NCI-H2196 treated with DMSO at 0.1 percent for 48 hours (cell line): ENCODE data around the gene PRSS56.
"Not testable (repeated sequence)": the region's sequence is repeated elsewhere in the genome, so short reads cannot be mapped to it uniquely, and the experiment has no call there.

Experiments used
- DNase-seq: peaks from one replicate; lab custom pipeline; 2025; ENCODE audit not compliant: unreplicated experiment; lab: John Stamatoyannopoulos, UW

PRSS56 gene

GRCh38 chr2:232524771-232525170 is 4.6 kb downstream of the PRSS56 start:
- DNase-seq, result no peak

- no peak for DNase-seq
These were observed 5.0 kb downstream of the PRSS56 start for GRCh38 chr2:232525199-232525598.

DNA sequence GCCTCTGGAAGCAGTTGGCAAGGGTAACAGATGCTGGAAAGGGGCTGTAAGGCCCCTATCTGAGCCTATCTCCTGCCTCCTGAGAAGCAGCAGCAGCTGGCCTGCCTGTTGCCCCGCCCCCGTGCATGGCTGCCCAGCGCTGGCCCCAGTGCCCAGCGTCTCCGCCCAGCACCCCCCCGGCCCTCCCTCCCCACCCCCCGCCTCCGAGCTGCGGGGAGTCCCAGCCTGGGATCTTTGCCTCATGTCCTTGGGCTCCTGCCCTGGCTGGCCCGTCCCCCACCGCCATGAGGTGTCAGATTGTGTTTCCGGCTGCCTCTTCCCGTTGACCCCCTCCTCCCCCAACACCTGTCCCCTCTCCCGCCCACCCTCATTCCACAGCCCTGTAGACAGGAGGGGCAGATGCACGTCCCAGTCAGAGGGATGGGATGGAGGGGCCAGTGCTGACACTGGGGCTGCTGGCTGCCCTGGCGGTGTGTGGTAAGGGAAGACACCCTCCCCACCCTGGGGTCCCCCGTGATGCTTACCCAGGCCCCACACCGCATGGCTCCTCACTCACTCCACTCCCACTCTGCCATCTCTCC is 5.7 kb downstream of the PRSS56 start, which contains the start of gene CHRND:
CHRND (plus strand) TSS at position 370 of the 581 bp plus-strand sequence; CDS start at position 426, 56 bp downstream.
- DNase-seq, result no peak

DNA sequence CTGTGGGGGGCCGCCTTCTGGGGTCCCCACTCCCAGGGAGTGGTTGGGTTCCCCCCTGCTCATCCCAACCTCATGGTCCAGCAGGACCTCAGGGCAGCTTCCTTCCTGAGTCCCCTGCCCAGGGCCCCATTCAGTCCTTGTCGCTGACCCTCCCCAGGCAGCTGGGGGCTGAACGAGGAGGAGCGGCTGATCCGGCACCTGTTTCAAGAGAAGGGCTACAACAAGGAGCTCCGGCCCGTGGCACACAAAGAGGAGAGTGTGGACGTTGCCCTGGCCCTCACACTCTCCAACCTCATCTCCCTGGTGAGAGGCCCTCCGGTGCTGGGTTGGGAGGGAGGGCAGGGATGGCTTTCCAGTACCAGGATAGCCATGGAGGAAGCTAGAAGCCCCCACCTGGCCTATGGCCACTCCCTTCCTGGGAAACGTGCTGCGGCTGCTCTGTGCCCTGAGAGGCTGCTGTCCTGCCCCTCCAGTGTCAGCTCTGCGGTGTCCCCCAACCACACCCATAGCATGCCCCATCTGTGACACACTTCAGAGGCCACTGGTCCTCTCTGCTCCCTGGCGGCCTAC is 6.3 kb downstream of the PRSS56 start:
- DNase-seq, result no peak

DNA sequence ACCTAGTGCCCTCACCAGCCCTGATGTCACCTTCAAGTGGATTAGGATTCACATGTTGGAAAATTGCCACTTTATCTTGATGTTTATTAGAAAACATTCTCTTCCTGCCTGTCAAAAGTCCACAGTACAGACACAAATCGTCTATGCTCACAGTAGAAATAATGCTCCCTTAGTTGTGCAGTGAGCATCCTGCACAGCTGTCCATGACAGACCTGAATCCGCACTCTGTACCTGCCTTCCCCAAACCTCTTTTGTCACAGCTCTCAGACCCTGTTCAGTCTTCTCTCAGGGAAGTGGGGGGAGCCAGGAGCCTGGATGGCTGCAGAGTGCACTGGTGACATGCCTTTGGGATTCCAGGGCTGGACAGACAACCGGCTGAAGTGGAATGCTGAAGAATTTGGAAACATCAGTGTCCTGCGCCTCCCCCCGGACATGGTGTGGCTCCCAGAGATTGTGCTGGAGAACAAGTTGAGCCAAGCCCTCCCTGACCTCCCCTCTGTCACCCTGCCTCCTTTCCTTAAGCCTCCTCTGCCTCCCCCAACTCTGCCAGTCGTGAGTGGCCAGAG is 7.8 kb downstream of the PRSS56 start:
- DNase-seq, result no peak

DNA sequence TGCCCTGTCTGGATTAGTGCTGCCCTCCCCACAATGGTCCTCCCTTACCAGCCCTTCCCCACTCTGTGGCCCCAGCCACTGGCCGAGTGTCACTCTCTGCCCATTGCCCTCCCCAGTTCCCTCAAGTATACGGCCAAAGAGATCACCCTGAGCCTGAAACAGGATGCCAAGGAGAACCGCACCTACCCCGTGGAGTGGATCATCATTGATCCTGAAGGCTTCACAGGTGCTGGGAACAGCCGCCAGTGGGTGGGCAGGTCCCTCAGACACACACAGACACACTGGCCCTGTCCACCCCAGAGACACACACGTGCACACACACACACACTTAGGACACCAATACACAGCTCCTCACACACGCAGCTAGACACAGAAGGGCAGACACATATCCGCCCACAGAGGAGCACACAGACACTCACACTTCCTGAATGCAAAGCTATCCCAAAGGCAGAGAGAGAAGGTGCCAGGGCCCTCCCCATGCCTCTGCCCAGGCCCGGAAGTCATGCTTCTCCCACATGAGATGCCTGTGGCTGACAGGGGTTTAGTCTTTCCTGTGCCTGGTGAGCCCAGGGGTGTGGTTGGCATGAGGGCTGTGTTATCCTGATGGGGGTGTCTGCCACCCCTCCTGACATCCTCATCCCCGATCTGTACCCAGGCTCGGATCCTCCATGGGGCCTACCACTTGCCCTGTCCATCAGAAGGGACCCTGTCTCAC is 8.7 kb downstream of the PRSS56 start:
- DNase-seq, result no peak

GRCh38 chr2:232529806-232530547 is 9.8 kb downstream of the PRSS56 start:
- no peak for DNase-seq

GRCh38 chr2:232530626-232531260 is 10.6 kb downstream of the PRSS56 start:
- no peak for DNase-seq

- no peak for DNase-seq
These were observed 12.2 kb downstream of the PRSS56 start for GRCh38 chr2:232532419-232532818.

DNA sequence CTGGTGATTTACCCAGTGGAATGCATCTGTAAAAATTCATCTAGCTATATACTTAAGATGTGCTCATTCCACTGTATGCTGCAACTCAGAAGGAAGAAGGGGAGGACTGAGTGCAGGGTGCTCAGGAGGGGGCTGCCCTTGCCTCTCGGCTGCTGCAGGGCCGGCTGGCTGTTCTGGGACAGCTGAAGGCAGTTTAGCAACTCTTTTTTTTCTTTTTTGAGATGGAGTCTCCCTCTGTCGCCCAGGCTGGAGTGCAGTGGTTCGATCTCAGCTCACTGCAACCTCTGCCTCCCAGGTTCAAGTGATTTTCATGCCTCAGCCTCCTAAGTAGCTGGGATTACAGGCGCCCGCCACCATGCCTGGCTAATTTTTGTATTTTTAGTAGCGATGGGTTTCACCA is 12.6 kb downstream of the PRSS56 start:
- DNase-seq, result not testable (repeated sequence)

DNA sequence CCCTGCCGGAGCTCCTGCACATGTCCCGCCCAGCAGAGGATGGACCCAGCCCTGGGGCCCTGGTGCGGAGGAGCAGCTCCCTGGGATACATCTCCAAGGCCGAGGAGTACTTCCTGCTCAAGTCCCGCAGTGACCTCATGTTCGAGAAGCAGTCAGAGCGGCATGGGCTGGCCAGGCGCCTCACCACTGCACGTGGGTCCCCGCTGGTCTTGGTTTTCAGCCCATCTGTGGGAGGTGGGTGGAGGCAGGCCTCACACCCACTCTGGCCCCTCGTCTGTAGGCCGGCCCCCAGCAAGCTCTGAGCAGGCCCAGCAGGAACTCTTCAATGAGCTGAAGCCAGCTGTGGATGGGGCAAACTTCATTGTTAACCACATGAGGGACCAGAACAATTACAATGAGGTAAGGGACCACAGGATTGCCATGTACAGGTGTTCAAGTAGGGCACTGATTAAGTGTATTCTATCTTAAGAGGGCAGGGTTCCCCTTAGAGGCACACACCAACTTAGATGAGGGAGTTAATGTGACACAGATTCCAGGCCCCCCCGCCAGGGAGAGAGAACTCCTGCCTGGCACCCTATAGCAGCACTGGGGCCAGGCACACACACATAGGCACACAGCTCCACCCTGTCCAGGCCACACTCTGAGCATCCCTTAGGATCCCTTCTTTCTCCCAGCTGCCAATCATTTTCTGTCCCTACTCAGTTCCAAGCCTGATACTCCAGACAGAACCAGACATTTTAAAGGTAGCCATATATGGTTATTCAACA is 13.9 kb downstream of the PRSS56 start:
- DNase-seq, result no peak

DNA sequence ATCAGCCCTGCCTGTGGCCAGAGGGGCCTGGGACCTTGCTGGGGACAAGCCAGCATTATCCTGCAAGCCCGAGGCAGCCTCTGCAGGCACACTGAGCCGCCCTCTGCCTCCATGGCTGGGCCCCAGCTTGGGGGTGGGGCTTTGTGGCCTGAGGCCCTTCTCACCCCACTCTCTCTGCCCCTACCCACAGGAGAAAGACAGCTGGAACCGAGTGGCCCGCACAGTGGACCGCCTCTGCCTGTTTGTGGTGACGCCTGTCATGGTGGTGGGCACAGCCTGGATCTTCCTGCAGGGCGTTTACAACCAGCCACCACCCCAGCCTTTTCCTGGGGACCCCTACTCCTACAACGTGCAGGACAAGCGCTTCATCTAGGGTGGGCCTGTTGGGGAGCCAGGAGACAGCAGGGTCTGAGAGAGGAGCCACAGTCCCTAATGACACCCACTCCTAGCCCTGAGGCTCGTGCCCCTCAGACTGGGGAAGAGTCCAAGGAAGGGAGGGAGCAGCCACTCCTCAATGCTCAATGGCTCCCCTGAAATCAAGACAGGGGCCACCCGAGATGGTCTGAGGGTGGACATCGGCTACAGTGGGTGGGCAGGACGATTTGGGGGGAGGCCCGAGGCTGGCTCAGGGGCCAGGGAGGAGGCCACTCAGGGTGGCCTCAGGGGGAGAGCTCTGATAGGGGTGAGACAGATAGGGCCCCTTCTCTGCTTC is 14.9 kb downstream of the PRSS56 start:
- DNase-seq, result no peak

- no peak for DNase-seq
These were observed 15.8 kb downstream of the PRSS56 start for GRCh38 chr2:232535761-232536530.

DNA sequence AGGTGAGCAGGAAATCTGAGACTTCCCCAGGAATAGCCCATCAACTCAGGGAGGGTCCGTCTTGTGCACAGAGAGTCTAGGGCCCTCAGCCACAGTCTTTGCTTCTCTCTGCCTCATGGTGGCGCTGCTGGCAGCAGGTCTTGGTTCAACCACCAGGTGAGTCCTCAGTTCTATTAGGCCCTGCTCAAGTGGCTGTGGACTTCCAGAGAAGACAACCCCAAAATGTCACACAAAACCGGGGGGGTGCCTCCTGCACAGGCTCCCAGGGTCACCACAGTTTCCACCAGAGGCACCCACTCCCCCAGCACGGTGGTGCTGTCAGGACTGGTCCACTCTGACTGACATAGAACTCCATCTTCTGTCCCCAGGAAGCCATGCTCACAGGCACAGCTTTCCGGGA is 16.9 kb downstream of the PRSS56 start:
- no peak for DNase-seq

DNA sequence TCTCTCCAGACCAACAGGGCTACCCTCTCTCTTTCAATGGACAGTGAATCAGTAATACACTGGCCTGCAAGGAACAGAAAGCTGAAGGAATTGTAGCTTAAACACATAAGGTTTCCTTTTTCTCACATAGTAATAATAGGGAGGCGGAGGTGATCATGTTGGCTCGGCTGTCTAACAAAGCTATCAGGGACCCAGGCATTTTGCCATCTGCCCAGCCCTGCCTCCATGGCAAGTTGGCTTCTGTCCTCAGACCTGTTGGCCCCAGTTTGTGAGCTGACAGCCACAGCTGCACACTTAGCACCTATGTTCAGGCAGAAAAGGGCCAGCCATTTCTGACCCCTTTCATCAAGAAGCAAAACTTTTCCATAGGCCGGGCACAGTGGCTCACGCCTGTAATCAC is 17.3 kb downstream of the PRSS56 start:
- DNase-seq, result no peak

- DNase-seq, result no peak
These were observed 18.5 kb downstream of the PRSS56 start for GRCh38 chr2:232538671-232539070.

GRCh38 chr2:232539298-232540231 is 19.4 kb downstream of the PRSS56 start, which contains the start of gene CHRNG:
CHRNG (plus strand) TSS chr2:232539692; CDS start chr2:232539748, 56 bp downstream.
- no peak for DNase-seq
